WERI-Rb-1 (cell line): ENCODE measurements around the gene ADAM33.

Source experiments
- DNase-seq: peaks from one replicate; pipeline ENCODE4 v3.0.0-alpha.2; 2020
- H3K27ac ChIP-seq: fragments of 250-450 bp; sonication (Bioruptor Pico); 2 replicates; pipeline ENCODE4 v1.5.1; 2020; ENCODE audit warnings: mild to moderate bottlenecking, moderate library complexity
- H3K27me3 ChIP-seq: fragments of 250-450 bp; sonication (Bioruptor Pico); 2 replicates; pipeline ENCODE4 v1.5.1; 2021; ENCODE audit warnings: mild to moderate bottlenecking, low read depth, moderate library complexity; ENCODE audit not compliant: insufficient read depth, severe bottlenecking
- H3K36me3 ChIP-seq: fragments of 250-450 bp; sonication (Bioruptor Pico); 2 replicates; pipeline ENCODE4 v1.5.1; 2020; ENCODE audit warnings: mild to moderate bottlenecking, moderate library complexity
- H3K4me3 ChIP-seq: 2 replicates; pipeline ENCODE4 v1.5.1; 2011; ENCODE audit warnings: low read depth, mild to moderate bottlenecking, control low read depth, low read length
- H3K9me3 ChIP-seq: fragments of 250-450 bp; sonication (Bioruptor Pico); 2 replicates; pipeline ENCODE4 v1.5.1; 2021; ENCODE audit warnings: mild to moderate bottlenecking, moderate library complexity; ENCODE audit not compliant: severe bottlenecking
- TF ChIP-seq, protein P1 (sequence below): IDR thresholded peaks from 2 replicates; pipeline ENCODE4 v1.5.1; 2011; ENCODE audit warnings: low read depth, mild to moderate bottlenecking, control low read depth, inconsistent platforms, low read length

The ADAM33 gene

DNA sequence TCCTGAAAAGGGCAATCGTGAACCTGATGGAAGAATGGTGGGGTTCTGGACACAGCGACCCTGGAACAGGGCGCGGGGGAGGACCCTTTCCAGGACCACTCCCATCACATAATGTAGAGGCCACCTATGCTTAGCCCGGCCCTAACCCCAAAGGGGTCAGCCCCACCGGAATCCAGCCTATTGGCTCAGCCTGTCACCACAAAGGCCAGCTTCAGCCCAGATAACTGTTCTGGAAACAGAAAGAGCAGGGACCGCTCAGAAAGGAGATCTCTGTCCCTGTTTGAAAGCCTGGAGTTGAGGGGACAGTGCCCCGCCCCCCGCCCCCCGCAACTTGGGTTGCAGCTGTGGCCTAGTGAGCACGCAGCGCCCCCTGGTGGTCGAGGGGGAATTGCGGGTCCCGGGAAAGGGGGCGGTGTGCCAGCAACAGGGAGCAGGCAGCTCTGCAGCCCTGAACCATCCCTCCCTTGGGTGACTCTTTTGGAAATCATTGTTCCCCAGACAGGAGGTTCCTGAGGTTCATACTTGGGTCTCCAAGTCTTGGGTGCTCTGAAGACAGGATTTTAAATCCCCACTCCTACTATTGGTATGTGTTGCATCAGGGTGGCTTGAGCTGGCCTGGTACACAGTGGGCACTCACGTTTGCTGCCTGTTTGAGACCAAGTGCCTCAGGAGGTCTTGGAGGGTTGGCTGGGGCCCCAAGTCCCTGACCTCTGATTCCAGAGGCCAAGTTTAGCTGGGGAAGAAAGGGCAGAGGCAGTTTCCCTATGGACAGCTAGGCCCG lies 29.1 kb upstream of the ADAM33 start:
- H3K9me3 ChIP-seq, result no peaks in the 10 kb centered on the region
- no peak overlapping the region for H3K4me3 ChIP-seq
- DNase-seq, result peak; percentile 76
- H3K27me3 ChIP-seq, result no peaks in the 10 kb centered on the region
- no peaks in the 10 kb centered on the region for H3K36me3 ChIP-seq
- TF ChIP-seq, protein P1, sequence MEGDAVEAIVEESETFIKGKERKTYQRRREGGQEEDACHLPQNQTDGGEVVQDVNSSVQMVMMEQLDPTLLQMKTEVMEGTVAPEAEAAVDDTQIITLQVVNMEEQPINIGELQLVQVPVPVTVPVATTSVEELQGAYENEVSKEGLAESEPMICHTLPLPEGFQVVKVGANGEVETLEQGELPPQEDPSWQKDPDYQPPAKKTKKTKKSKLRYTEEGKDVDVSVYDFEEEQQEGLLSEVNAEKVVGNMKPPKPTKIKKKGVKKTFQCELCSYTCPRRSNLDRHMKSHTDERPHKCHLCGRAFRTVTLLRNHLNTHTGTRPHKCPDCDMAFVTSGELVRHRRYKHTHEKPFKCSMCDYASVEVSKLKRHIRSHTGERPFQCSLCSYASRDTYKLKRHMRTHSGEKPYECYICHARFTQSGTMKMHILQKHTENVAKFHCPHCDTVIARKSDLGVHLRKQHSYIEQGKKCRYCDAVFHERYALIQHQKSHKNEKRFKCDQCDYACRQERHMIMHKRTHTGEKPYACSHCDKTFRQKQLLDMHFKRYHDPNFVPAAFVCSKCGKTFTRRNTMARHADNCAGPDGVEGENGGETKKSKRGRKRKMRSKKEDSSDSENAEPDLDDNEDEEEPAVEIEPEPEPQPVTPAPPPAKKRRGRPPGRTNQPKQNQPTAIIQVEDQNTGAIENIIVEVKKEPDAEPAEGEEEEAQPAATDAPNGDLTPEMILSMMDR, result peak; percentile 90
- no peak overlapping the region for H3K27ac ChIP-seq

GRCh38 chr20:3710011-3710466 lies 28.2 kb upstream of the ADAM33 start:
- Histone ChIP-seq H3K36me3 (no peaks in the 10 kb centered on the region), H3K27me3 (no peaks in the 10 kb centered on the region), H3K27ac (no peak overlapping the region), H3K4me3 (no peak overlapping the region), H3K9me3 (no peaks in the 10 kb centered on the region)
- TF ChIP-seq, protein P1, result peak; percentile 49
- DNase-seq, result peak; percentile 43

DNA sequence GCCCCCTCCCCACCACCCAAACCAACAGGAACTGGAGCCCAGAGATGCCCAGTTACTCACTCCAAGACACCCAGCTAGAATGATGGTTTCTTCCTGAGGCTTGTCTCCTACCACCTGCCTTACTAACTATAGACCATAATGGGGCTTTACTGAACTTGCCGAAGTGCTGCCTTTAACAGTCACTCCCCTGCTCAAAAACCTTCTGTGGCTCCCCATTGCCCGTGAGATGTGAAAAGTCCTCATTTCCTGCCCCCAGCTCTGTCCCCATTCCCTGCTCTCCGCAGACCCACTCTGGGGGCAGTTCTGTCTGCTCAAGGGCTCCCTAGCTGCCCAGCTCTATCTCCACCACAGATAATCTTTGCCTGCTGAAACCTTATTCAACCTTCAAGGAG lies 25.7 kb upstream of the ADAM33 start:
- Histone ChIP-seq H3K27me3 (no peaks in the 10 kb centered on the region), H3K9me3 (no peaks in the 10 kb centered on the region), H3K27ac (no peak overlapping the region), H3K36me3 (no peaks in the 10 kb centered on the region), H3K4me3 (no peak overlapping the region)
- DNase-seq, result no peak
- TF ChIP-seq, protein P1, result no peak

DNA sequence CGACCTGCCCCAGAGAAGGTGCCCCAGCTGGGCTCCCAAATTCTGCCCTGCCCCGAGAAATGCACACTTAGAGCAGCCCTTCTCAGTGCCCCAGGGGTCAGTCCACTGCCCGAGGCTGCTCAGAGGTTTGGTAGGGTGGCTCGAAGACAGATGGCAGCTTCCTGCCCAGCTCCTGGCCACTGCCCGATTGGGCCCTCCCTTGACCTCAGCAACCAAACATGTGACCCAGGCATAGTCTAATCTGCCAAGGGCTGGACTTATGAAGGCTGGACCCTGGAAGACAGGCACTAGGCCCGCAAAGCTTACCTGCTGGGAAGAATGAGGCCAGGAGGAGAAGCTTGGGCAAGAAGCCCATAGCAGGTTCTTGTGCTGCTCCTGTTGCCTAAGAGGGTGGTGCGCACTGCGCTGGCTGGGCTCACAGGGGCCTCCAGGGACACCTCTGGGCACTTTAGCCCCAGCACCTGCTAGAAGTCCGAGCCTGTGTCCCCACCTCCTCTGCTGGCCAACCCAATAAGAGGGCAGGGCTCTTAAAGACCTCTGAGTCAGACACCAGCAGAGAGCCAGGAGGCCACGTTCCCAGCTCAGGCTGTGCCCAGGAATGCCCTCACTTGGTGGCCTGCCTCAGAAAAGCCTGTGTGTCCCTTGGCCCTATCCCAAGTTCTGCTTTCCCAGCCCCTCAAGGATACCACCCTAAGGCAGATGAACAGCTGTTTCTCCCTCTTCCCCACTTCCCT lies 25.1 kb upstream of the ADAM33 start:
- DNase-seq, result no peak
- Histone ChIP-seq H3K4me3 (no peak overlapping the region), H3K27ac (no peak overlapping the region), H3K9me3 (no peaks in the 10 kb centered on the region), H3K27me3 (no peaks in the 10 kb centered on the region), H3K36me3 (no peaks in the 10 kb centered on the region)
- TF ChIP-seq, protein P1, result no peak

DNA sequence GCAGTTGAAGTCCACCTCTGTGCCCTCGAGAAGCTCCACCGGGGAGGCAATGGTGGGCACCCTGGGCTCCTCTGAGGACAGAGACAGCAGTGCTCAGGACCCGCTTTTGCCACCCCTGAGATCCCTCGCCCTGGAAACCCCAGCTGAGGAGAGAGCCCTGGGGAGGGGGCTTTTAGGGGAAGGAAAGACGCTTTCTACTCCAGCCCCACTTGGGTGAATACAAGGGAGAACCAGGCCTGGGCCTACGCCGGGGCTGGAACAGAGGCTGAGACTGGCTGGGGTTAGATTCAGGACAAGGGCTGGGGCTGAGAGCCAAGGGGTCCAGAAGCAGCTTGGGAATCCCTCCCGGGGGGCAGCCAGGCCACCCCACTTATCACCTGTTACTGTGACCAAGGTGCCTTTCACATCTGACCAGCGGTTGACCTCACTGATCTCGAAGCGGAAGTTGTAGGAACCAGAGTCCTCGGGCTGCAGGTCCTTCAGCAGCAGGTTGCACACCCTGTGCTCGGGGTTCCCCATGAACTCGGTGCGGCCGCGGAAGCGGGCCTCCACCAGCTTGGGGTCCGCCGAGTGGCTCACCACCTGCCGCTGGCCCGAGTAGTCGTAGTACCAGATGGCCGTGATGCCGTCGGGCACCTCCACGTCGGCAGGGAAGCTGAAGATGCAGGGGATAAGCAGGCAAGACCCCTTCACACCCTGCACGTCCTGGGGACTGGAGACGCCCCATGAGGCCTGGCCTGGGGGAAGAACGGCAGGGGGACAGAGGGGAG lies 24.3 kb upstream of the ADAM33 start:
- DNase-seq, result no peak
- Histone ChIP-seq H3K4me3 (no peak overlapping the region), H3K36me3 (no peaks in the 10 kb centered on the region), H3K27ac (no peak overlapping the region), H3K9me3 (no peaks in the 10 kb centered on the region), H3K27me3 (no peaks in the 10 kb centered on the region)
- TF ChIP-seq, protein P1, result no peak
